Chondrocyte (in vitro differentiated cells): ENCODE results near the gene ARSJ. TPM values are rescaled to one million over a fixed set of nuclear protein-coding genes. Genes with fewer than 3 reads are reported as not detected.

Source experiments
- DNase-seq: peaks from one replicate; pipeline ENCODE4 v3.0.0; 2021; ENCODE audit warnings: mixed read lengths, low spot score
- H3K27ac Mint-ChIP-seq: one replicate; pipeline ENCODE4 v1.8.0; 2021; ENCODE audit warnings: mild to moderate bottlenecking, moderate library complexity, mixed read lengths; ENCODE audit not compliant: unreplicated experiment
- H3K27me3 Mint-ChIP-seq: 2 replicates; pipeline ENCODE4 v1.8.0; 2021; ENCODE audit warnings: low read depth, mixed read lengths
- H3K36me3 Mint-ChIP-seq: 2 replicates; pipeline ENCODE4 v1.8.0; 2021; ENCODE audit warnings: low read depth, mixed read lengths
- H3K4me1 Mint-ChIP-seq: 2 replicates; pipeline ENCODE4 v1.8.0; 2021; ENCODE audit warnings: low read depth, mild to moderate bottlenecking, mixed read lengths
- H3K4me3 Mint-ChIP-seq: one replicate; pipeline ENCODE4 v1.8.0; 2021; ENCODE audit warnings: mild to moderate bottlenecking, moderate library complexity, mixed read lengths; ENCODE audit not compliant: unreplicated experiment
- H3K9me3 Mint-ChIP-seq: 2 replicates; pipeline ENCODE4 v1.8.0; 2021; ENCODE audit warnings: low read depth, mixed read lengths
- CTCF ChIP-seq: fragments of 200-600 bp; sonication (generic); IDR thresholded peaks from 2 replicates; pipeline ENCODE4 v1.5.0; 2021; ENCODE audit warnings: antibody characterized with exemption, mild to moderate bottlenecking, moderate library complexity
- total RNA-seq: library from RNA; stranded (reverse); gene quantifications from 3 replicates; pipeline ENCODE4 v1.2.1, GENCODE V29; 2021

The ARSJ gene
- total RNA-seq, 1 donor from 2014 or later, result 80.9 TPM

- no peak overlapping the region for H3K4me3 Mint-ChIP-seq
- H3K9me3 Mint-ChIP-seq, result no peaks in the 10 kb centered on the region
- H3K27me3 Mint-ChIP-seq, result no peaks in the 10 kb centered on the region
- no peak for DNase-seq
- TF ChIP-seq CTCF, result no peak
- peak overlapping the region; percentile 89 for H3K27ac Mint-ChIP-seq
- H3K4me1 Mint-ChIP-seq, result peaks cover 67% of the 10 kb centered on the region
- peaks cover 4% of the 10 kb centered on the region for H3K36me3 Mint-ChIP-seq
These were observed 59.8 kb downstream of the ARSJ start for GRCh38 chr4:113919611-113920010.

GRCh38 chr4:113919145-113919544, 60.3 kb downstream of the ARSJ start:
- H3K4me3 Mint-ChIP-seq, result no peak overlapping the region
- peaks cover 64% of the 10 kb centered on the region for H3K4me1 Mint-ChIP-seq

GRCh38 chr4:113908829-113909228, 70.6 kb downstream of the ARSJ start:
- no peaks in the 10 kb centered on the region for H3K9me3 Mint-ChIP-seq
- H3K4me3 Mint-ChIP-seq, result no peak overlapping the region
- peaks cover 5% of the 10 kb centered on the region for H3K36me3 Mint-ChIP-seq
- no peak overlapping the region for H3K27ac Mint-ChIP-seq
- H3K4me1 Mint-ChIP-seq, result peaks cover 21% of the 10 kb centered on the region
- no peaks in the 10 kb centered on the region for H3K27me3 Mint-ChIP-seq
- TF ChIP-seq CTCF, result peak; percentile 53
- no peak for DNase-seq

More at GRCh38 chr4:113919145-113919544, 60.3 kb downstream of the ARSJ start:
- Mint-ChIP-seq H3K36me3 (peaks cover 4% of the 10 kb centered on the region), H3K27me3 (no peaks in the 10 kb centered on the region), H3K27ac (peak overlapping the region; percentile 89), H3K9me3 (no peaks in the 10 kb centered on the region)
- TF ChIP-seq CTCF, result no peak
- DNase-seq, result no peak

DNA sequence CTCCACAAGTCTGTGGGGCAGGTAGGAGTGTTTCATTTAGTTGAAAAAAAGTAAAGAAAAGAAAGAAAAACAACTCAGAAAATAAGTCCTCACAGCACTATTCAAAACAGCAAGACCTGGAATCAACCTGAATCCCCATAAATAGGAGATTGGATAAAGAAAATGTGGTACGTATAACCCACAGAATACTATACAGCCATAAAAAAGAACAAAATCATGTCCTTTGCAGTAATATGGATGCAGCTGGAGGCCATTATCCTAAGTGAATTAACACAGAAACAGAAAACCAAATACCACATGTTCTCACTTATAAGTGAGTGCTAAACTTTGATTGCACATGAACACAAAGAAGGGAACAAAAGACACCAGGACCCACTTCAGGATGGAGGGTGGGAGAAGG, 71.9 kb downstream of the ARSJ start:
- Mint-ChIP-seq H3K9me3 (no peaks in the 10 kb centered on the region), H3K4me3 (no peak overlapping the region), H3K27me3 (no peaks in the 10 kb centered on the region), H3K36me3 (peaks cover 13% of the 10 kb centered on the region), H3K4me1 (peaks cover 21% of the 10 kb centered on the region), H3K27ac (no peak overlapping the region)
- TF ChIP-seq CTCF, result no peak
- DNase-seq, result no peak

- Mint-ChIP-seq H3K4me3 (no peak overlapping the region), H3K9me3 (no peaks in the 10 kb centered on the region), H3K27me3 (no peaks in the 10 kb centered on the region), H3K27ac (no peak overlapping the region), H3K4me1 (peaks cover 13% of the 10 kb centered on the region), H3K36me3 (peaks cover 14% of the 10 kb centered on the region)
- DNase-seq, result no peak
- no peak for TF ChIP-seq CTCF
These were observed 74.1 kb downstream of the ARSJ start for GRCh38 chr4:113905301-113905700.
